Glomerular endothelial cell (primary cell): ENCODE data around the gene CNGB1. TPM values are rescaled to one million over a fixed set of nuclear protein-coding genes. Genes with fewer than 3 reads are reported as not detected.
"Not testable (repeated sequence)": the region's sequence is repeated elsewhere in the genome, so short reads cannot be mapped to it uniquely, and the experiment has no call there.

Experiments
- DNase-seq: peaks from one replicate; pipeline ENCODE4 v3.0.0-alpha.2; 2011; ENCODE audit warnings: low read depth, low spot score; ENCODE audit errors: extremely low read depth
- total RNA-seq: library from RNA; depleted of rRNA; stranded (reverse); fragments of >200 nt; gene quantifications from 2 replicates; pipeline ENCODE4 v1.2.3, GENCODE V29; 2015

The CNGB1 gene
- total RNA-seq, 1 donor from 2014 or later: not detected

DNA sequence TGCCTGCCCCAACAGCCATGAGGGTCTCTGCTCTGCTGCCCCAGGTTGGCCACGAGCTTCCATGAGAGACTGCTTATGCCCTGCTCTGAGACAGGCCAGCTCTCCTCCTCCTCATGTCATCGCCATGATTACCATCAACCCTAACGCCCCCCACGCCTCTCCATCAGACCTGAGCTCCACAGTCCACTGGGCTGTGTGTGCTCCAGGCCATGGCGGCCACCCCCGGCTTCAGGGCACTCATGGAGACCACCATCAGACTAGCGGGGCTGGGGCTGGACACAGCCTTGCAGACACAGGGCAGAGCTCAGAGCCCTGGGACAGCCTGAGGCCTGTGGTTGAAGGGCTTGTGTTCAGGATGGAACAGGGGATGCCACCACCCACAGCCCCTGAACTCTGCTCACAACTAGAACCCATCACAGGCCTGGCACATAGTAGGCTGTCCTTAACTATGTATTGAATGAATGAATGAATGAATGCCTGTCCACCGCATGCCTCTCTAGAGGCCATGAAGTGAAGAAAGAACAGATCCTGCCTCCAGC lies 14.6 kb downstream of the CNGB1 start:
- no peak for DNase-seq

DNA sequence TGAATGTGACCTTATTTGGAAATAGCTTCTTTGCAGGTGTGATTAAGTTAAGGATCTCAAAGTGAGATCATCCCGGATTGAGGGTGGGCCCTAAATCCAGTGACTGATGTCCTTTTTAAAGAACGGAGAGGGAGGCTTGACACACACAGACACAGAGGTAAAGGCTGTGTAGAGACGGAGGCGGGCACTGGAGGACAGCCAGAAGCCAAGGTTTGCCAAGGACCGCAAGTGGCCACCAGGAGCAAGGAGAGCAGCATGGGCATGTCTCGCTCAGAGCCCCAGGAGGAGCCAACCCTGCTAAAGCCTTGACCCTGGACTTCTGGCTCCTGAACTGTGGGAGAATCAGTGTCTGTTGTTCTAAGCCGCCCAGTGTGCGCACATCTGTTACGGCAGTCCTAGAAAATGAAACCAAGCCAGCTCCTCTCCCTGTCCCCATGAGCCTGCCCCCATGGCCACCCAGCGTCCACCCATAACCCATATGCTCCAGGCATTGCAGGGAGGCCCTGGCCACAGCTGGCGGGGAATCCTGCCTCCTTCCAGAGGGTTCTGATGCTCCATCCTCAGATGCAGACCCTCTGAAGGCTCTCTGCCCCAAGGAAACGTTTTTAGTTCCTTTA lies 15.2 kb downstream of the CNGB1 start:
- no peak for DNase-seq

DNA sequence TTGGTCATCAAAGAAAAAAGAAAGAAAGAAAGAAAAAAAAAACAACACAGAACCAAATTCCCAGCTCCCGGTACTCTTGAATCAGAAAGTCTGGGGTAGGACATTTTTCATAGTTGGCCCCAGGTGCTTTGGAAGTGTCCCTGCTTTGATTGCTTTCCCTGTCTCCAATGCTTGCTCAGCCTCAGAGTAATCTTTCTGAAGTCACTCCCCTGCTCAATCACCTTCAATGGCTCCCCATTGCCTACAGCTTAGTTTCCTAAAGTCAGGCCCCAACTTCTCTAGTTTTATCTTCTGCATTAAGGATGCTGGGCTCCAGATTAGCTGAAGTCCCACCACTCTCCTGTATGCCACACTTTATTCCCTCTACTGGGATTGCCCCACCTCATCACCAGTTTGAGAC lies 17.1 kb downstream of the CNGB1 start:
- no peak for DNase-seq

DNA sequence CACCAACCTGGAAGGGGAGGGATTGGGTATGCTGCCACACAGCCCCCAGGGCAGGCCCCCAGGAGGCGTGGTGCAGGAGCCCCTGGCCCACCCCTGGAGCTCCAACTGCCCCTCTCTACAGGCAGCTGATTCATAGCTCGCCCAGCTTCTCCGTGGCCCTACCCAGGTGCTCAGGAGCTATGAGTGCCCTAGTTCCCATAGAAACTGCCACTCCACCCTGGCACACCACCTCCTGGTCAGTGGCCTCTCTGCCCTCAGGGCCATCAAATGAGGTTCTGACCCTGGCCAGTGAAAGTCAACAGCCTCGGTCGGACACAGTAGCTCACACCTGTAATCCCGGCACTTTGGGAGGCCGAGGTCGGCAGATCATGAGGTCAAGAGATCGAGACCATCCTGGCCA lies 18.0 kb downstream of the CNGB1 start:
- DNase-seq: no peak

DNA sequence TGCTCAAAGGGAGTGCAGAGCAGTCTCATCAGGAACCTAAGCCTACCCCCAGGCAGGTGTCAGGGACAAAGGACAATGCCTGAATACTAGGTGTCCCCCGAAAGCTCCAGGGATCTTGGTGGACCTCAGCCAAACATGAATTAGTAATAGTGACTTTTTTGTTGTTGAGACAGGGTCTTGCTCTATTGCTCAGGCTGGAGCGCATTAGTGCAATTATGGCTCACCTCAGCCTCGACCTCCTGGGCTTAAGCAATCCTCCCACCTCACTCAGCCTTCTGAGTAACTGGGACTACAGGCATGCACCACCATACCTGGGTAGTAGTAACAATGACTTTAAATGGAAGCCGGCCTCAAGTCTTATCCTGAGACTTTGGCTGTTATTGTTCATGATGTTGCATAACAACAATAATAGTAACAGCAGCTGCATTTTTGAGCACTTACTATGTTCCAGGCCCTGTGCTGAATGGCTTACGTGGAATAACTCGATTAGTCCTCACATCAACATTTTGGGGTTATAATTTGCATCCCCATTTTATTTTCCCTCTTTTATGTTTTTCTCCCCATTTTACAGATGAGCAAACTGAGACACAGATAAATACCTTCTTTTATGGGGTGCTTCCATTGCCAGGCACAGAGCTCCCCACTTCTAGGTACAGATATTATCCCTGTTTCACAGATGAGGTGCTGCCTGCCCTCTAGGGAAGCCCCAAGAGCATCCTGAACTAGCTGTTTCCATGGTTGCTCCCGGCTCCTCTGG lies 19.5 kb downstream of the CNGB1 start:
- DNase-seq: no peak

DNA sequence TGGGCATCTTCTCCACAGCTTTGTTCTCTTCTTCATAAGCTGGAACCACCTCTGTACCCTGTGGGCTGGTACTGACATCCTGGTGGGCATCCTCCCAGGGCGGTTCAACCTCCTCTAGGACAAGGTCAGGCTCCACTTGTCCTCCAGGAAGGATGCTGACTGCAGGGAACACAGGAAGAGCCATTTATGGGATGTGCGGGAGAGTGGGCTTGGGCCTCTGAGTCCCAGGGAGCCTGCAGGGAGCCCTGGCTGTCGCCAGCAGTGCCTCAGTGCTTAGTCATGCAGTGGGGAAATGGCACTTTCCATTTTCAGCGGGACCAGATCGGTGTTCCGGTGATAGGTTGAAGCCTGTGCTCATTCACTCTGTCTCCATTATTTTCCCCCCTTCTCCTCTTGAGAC lies 20.5 kb downstream of the CNGB1 start:
- DNase-seq: no peak

DNA sequence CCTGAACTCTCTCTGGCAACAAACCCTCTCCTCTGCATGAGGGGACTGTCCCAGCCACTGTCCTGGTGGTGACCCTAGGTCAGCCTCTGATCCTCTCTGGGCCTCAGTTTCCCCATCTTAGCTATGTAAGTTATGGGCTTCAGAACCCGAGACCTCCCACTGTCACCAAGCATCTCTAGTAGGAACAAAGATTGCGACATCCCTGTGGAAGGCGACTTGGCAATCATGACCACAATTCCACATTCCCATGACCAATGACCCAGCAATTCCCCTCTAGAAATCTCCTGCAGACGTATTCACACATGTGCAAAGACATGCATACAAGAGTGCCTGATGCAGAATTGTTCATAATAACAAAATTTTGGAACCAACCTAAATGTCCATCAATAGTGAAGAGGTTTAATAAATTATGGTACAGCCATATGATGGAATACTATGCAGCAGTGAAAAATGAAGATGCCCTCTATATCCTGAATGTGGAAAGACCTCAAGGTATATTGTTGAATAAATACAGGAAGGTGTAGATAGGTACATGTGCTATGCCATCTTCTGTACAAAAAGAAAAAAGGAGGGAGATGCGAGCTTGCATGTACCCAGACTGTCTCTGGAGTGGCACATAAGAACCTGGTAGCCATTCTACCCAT lies 21.2 kb downstream of the CNGB1 start:
- DNase-seq: no peak

DNA sequence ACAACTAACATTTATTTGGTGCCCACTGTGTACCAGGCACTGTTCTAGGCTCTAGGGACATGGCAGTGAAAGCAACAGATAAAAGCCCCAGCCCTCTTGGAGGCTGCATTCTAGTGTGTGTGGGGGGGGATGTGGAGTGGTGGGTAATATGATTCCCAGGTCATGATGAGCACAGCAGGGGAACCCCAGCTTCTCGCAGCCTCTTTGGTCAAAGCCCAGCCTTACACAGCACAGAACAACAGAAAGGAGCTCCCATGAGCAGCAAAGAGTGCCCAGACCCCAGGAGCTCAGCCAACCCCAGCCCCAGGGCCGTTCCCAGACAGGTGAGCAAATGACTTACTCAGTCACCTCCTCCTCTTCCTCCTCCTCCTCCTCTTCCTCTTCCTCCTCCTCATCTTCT lies 21.9 kb downstream of the CNGB1 start:
- no peak for DNase-seq

DNA sequence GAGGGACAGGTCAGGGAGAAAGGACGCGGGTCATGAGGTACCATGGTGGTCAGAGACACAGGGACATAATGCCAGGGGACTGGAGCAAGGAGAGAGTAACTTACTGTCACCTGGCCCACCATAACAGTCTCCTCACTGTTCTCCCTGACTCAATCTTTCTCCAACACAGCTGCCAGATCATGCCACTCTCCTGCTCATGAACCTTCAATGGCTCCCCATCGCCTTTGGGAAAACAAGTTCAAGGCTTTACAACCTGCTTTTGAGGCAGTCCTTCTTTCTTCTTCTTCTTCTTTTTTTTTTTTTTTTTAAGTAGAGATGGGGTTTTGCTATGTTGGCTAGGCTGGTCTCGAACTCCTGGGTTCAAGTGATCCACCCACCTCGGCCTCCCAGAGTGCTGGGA lies 22.9 kb downstream of the CNGB1 start:
- DNase-seq: no peak

DNA sequence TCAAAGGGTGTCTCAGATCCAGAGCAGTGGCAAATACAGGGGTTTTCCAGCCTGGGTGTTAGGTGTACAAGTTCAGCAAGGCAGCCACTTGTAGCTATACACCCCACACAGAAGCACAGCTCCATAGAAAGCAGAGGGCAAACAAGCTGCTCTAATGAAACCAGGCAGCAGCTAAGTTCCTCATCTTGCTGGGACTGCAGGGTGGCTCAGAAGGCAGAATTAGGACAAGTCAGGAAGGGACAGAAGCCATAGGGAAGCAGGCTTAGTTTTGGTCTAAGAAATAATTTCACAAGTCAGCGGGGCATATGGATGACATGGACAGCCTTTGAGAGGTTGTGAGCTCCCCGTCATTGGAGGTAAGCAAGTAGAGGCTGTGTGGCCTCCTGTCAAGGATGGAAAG lies 23.7 kb downstream of the CNGB1 start:
- no peak for DNase-seq

DNA sequence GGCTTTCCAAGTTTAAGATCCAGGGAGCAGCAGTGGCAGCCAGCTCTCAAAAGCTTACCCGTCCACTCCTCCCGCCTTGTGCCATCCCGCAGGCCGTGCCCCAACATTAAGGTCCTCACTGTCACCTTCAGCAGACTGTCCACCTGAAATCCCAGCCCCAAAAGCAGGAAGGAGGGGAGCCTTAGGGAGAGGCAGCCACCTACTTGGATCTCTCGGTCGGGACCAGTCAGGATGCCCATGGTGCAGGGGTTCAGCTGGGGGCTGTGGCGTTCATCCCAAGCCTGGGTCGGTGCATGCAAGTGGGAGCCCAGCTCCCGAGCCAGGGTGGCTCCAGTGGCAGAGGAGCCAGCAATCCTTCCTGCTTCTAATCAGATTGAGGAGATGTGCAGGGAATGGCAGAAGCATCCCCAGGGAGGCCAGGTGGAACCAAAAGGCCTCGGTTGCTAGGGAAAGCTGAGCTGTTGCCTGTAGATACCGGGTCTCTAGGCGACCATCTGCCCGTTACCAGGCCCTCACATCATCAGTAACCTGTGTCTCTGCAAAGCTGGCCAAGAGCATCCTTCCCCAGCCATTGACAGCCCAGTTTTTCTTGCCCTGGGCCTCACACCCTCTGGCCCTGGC lies 24.6 kb downstream of the CNGB1 start:
- no peak for DNase-seq

DNA sequence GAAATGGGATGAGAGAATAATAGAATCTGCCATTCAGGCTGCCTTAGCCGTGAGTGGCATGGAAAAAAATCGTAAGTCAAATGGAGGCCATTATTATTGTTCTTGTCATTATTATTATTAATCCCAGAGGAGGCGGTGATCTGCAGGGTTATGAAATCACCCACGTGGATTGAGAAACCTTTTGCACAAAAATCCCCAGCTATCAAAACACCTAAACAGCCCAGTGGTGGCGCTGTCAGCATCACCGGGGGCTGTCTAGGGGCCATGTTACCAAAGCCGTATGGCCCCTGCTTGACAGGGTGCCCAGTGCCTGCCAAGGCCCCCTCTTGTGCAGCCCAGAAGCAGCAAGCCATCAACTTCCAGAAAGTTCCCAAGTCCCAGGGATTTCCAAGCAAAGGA lies 25.2 kb downstream of the CNGB1 start:
- no peak for DNase-seq

DNA sequence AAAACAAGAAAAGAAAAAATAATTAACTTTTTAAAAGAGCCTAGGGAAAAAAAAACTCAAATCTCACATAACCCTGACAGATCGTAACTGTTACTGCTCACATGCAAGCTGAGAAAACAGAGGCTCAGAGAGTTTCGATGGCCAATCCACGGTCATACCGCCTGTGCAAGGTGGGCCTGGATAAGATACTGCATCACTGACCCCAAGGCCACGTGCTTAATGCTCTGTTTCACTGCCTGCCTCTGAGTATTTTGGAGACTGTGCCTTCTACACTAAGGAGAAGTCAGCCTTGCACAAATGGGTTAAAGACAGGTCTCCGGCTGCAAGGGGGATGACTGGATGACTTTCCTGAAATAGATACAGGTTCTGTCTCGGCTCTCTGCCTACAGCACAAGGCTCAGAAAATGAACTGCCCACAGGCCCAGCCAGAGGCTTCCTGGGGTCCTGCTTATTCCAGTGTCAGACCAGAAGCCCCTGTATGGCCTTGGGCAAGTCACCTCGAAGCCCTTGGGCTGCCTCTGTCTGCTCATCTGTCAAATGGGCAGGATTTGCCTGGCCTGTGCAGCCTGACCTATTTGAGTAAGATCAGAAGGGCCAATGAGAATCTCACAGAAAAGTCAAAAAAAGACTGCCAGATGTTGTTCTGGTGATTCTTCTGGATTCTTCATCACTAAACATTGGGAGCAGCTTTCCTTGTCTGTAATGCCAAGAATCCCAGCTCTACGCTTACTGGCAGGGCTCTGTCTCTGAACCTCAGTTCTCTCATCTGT lies 25.8 kb downstream of the CNGB1 start:
- DNase-seq: no peak

DNA sequence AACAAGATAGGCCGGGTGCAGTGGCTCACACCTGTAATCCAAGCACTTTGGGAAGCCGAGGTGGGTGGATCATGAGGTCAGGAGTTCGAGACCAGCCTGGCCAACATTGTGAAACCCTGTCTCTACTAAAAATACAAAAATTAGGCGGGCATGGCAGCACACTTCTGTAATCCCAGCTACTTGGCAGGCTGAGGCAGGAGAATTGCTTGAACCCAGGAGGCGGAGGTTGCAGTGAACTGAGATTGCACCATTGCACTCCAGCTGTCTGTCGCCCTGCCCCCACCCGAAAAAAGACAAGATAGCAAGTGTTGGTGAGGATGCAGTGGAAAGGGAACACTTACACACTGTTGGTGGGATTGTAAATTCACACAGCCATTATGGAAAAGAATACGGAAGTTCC lies 27.5 kb downstream of the CNGB1 start:
- DNase-seq: not testable (repeated sequence)

DNA sequence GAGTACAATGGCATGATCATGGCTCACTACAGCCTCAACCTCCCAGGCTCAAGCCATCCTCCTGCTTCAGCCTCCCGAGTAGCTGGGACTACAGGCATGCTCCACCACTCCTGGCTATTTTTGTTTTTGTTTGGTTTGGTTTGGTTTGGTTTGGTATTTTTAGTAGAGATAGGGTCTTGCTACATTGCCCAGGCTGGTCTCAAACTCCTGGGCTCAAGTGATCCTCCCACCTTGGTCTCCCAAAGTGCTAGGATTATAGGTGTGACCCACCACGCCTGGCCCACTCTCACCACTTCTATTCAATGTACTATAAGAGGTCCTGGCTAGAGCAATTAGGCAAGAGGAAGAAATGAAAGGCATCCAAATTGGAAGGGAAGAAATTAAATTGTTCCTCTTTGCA lies 29.0 kb downstream of the CNGB1 start:
- not testable (repeated sequence) for DNase-seq

DNA sequence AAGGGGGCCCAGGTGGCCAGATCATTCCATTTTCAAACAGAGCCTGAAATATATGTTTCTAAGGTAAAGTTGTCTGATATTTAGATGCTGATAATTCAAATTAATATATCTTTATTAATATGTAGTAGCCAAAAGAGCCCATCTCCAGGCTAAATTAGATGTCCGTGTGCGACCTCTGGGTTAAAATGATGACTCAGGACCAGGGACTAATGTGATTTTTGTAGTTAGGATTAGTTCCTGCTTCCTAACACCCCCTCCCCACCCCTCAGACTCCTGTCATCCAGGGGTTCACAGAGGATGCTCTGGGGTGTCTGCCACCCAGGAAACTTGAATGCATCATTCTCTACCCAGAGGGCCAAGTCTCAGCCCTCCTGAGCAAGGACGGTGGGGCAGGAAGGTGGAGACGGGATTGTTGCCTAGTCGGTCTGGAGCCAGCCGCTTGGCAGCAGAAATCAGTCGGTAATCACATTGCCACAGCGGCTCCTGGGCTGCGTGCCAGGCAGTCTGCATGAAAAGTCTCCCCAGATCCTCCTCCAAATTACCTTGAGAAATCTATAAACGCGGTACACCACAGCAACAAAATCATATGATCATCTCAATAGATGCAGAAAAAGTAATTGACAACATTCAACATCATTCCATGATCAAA lies 29.8 kb downstream of the CNGB1 start:
- no peak for DNase-seq

DNA sequence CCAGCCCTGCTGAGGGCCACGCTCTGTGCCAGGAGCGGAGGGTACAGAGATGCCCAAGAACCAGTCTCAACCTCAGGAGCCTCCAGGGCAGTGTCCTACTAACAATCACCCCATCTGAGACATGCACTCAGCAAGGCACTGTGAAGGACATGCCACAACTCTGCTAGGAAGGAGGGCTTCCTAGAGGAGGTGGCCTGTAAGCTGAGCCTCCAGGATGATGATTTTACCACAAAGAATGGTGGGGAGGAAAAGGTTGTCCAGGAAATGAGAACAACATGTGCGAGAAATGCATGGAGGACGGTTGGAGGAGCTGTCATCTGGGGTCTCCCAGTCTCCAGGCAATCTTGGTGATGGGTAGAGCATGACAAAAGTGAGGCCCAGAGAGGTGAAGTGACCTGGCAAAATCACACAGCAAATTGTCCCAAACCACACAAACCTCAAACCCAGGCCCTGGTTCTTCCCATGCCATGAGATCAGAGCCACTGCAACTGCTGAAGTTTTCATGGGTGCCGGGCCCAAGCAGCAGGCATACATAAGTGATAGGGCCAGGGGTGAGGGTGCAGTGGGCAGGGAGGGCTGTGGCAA lies 30.5 kb downstream of the CNGB1 start:
- DNase-seq: no peak

DNA sequence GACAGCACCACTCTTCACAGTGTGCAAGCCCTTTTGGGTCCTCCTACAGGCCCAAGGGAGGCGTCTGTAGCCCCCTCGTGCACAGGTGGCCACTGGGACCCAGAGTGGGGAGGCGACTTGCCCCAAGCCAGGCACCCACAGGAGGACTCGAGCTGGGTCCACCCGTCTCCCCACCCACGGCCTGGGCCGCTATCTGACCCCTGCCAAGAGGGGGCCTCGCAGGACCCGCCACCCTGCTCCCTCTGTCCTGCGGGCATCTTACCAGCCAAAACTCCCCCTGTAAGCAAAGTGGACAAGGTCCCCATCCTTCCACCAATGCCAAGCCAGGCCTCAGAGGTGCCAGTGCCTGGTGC lies 31.1 kb downstream of the CNGB1 start:
- DNase-seq: no peak

DNA sequence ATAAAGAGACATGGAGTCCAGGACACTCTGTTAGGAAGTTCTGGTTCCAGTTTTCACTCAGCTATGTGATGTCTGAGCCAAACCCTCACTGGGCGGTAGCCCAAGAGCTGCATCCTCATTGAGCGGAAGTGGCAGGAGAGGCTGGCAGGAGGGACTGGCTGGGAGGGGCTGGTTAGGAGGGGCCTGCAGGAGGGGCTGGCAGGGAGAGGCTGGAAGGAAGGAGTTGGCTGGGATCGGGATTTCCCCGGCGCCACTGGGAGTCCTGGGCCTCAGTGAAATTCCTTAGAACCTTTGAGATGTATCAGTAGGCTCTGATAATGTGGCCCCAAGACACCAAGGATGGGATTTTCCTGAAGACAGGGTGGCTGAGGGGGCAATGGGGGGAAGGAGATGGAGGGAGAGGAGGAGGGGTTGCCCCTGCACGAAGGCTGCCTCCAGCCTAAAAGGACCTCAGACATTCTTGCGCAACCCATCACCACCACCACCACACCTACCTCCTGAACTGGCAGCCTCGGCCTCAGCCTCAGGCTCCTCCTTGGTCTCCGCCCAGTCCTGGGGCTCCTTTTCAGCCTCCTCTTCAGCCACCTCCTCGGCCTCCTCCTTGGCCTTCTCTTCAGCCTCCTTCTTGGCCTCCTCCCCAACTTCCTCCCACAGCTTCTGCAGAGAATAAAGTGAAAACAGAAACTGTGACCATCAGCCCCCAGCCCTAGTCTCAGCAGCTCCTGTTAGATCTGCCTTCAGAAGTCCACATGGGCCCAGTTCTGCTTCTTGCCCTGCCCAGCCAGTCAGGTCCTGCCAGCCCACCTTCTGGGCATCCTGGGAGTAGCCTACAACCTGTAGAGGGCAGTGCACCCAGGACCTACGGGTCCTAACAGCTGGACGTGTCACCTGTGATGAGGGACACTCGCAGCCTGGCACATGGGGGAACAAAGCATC lies 31.7 kb downstream of the CNGB1 start:
- no peak for DNase-seq
